NCI-H82 treated with DMSO at 0.1 percent for 48 hours (cell line): ENCODE results near the gene HSD17B12.

Experiments used
- DNase-seq: peaks from one replicate; lab custom pipeline; 2025; ENCODE audit not compliant: unreplicated experiment; lab: John Stamatoyannopoulos, UW

HSD17B12 gene

DNA sequence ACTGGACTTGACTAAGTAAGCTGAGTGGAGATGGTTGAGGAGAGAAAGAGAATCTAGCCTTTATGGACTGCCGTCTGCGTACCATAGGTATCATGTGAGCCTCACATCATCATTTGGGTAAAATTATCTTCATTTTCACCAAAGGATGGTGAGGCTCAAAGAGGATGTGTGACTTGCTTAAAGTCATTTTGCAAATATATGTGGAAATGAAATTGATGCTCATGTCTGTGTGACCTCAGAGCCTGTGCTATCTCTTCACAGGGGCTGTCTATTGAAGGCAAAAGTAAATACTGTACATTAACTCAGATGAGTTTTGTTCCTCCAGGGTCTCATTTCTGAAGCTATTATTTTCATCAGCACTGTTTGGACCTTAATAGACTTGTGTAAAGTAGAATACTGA, 116.8 kb downstream of the HSD17B12 start:
- no peak for DNase-seq

DNA sequence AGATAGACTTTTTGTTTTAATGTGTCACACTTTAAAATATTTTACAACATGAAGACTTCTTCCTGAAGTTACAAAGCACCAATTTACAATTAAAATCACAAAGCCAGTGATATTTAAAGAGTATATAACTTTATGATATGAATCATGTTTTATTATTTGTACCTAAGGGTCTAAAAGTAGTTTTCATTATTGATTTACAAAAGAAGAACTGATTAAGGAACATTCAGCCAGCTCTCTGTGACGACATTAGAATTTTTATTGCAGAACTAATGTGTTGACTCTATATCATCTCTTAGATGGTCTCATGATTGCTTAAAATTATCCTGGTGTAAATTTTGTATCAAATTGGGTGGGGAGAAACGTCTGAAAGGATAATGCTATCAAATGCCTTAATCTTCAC, 117.3 kb downstream of the HSD17B12 start:
- DNase-seq: no peak

DNA sequence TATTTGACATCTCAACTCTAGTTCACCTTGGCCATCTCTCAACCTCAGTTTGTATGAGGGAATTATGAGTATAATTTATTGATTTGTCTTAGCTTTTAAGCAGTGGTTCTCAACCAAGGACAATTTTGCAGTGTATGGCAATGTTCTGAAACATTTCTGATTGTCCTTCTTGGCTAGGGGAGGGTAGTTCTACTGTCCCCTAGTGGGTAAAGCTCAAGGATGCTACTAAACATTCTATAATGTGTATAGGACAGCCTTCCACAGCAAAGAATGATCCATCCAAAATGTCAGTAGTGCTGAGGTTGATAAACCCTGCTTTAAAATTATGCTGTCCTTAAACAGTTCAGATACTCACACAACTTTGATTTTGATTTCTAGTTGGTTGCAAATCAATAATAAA, 122.0 kb downstream of the HSD17B12 start:
- no peak for DNase-seq

DNA sequence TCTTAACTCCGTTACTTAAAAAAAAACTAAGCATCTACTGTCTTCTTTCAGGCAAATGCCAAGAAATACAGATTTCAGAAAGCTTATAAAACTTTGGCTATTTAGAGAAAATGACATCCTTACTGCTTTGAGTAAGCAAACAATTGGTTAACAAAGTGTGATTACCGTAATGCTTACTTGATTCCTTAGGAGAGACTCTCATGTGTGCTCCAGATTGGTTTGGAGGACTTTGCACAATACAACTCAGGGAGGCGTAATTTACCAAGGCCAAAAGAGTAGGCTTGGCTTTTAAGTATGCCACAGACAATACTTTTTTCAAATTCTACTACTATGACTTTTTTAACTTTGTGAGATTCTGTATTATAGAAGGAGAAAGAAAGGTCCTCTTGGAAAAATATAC, 123.2 kb downstream of the HSD17B12 start:
- no peak for DNase-seq

DNA sequence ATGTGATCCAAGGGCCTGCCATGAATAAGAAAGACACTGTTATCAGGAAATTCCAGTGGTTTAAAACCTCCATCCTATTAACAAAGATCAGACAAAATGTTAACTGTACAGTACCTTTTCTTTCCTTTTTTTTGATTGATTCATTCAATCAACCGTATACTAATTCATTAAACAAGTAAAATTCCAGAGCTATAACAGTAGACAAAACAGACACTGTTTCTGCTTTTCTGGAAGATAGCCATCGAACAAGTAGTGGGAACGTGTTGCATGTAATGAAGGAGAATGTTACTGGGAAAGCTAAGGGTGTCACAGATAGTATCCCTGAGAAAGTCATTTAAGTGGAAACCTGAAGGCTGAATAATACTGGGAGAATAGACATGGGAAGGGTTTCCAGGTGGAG, 126.4 kb downstream of the HSD17B12 start:
- no peak for DNase-seq

DNA sequence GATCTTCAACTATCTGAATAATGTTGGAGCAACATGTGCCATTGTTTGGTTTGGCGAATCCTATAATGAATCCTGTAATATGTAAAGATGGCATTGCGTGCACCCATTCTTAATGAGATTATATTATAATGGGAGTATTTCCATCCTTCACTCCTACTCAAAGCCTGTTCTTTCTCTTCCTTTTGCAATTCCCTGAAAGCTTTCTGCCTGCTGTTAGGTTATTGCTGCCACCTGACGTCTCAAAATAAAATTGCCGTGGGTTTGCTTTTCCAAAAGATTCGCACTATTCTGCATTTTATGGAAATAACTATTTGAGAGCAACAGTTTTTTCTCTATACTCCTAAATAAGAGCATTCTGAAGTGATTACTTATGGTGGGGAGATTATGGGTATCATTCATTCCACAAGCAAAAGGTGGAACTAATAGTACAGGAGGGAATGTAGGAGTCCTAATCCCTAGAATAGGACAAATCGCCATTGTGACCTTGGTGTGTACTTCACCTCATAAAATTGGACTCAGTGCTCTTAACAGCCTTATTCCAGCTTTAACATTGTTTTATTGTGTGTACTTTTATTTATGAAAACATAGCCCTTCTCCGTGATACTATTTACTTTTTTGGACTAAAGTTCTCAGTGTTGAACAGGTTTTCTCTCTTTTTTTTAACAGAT, 130.5 kb downstream of the HSD17B12 start:
- DNase-seq: no peak

DNA sequence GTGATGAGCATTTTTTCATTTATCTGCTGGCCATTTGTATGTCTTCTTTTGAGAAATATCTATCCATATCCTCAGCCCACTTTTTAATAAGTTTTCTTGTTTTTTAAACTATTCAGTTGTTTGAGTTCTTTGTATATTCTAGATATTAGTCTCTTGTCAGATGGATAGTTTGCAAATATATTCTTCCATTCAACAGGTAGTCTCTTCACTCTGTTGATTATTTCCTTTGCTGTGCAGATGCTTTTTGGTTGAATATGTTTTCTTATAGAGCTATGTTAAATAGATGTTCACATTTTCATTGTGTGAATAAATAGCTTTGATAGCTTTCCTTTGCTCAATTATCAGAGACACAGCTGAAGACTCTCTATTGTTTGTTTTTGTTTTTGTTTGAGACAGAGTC, 131.9 kb downstream of the HSD17B12 start:
- DNase-seq: no peak

DNA sequence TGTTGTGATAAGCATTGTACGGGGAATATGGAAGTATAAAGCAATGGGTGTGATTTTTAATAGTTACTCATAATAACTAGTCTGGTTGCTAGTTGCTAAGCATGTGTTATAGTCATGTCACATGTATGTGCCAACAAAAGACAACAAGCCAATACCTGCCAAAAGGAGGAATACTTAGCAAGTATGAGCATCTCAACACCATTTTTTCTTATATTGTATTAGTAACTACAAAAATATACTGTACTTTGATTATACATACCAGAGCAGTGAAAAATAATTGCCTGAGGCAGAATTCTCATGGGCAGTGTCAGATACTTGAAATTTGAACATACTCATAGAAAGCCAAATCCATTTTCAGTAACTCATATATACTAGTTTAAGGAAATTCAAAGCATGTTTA, 137.7 kb downstream of the HSD17B12 start:
- DNase-seq: no peak

DNA sequence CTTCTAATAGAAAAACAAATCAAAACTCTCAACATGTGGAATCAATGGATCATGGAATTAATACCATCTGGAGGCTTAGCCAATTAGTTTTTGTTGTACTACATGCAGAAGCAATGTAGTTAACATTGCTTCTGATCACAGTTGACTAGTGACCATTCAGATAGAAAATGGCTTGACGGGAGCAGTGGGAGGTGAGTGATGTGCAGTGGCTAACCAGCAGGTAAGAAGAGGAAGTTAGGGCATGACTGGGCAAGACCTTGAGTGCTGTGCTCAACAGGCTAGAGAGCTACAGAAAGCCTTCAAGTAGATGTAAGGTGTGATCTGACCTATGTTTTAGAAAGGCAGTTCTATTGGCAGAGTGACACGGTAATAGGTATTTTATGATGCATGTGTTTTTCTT, 139.4 kb downstream of the HSD17B12 start:
- DNase-seq: no peak

DNA sequence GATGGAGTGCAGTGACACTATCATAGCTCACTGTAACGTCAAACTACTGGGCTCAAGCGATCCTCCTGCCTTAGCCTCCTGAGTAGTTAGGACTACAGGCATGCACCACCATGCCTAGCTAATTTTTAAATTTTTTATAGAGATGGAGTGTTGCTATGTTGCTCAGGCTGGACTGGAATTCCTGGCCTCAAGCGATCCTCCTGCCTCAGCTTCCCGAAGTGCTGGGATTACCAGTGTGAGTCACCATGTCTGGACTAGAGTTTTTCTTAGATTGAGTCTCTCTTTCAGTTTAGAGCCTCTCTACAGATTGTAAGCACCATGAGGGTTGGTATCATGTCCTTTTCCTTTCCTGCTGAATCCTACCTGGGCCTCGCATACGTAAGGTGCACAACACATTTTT, 142.8 kb downstream of the HSD17B12 start:
- no peak for DNase-seq

DNA sequence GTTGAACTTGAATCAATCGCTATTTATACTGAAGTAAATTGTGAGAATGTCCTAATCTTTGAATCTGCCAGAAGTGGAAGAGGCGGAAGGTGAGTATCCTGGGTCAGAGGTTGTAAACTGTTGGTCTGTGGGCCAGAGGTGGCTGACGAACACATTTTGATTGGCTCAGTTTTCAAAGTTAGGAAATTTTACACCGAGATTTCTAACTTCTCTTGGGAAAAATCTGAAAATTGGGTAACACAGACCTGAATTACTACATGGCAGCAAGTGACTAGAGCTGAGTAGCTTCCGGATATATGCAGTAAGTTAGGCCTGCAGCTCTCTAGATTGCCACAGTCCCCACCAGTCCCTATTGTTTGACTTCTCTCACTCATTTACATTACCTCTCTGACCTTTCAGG, 143.3 kb downstream of the HSD17B12 start:
- DNase-seq: no peak

DNA sequence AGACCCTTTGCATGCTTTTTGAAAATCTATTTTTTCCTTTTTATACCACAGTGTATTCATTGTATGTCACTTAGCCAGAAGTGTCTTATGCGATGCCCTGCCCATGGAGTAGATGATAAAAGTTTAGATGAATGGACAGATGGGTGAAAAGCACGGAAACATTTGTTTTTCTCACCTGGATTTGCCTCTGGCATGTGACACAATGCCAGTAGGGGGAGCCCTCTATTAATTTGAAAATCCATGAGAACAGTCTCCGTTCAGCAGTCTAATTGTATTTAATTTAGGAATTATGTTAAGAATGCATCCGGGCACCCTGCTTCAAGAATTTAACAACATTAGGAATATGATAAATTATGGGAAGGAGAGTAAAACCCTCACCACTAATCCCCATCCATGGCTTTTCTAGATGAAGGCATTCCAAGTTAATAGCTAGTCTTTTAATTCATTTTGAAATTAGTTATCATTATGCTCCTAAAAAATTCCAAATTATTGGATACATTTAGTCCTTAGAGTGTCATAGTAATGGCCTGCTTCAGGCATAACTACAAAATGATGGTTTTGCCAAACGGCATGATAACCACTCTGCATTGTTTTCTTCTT, 144.8 kb downstream of the HSD17B12 start:
- DNase-seq: no peak

DNA sequence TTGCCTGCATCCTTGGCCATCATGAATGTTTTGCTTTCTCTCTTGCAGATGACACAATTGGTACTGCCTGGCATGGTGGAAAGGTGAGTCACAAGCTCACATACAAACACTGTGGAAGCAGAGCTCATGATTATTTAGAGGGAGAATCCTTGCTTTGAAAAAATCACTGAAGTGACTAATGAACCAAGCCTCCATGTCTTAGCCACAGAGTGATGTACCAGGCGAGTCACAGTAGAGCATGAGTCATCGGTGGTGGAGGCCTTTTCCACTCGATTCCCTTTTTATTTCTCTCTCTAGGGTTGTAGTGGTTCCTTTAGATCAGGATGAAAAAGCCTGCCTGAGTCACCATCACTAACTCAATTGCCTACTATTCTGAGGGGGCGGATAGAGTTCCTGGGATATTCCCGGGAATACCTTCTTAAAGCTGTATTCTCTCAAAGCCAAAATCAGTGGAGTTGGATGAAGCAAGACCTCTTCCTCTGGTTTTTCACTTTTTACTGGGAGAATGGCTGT, 150.4 kb downstream of the HSD17B12 start:
- DNase-seq: no peak

DNA sequence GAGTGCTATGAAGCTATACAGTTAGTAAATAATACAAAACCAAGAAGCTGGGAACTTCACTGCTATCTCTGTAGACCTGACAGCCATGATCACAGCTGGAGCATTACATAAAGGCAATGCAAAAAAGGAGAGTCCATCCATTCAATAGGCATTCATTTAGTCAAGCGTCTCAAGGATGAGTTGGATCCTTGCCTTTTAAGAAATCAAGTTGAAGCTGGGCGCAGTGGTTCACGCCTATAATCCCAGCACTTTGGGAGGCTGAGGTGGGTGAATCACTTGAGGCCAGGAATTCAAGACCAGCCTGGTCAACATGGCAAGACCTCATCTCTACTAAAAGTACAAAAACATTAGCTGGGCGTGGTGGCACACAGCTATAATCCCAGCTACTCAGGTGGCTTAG, 152.0 kb downstream of the HSD17B12 start:
- no peak for DNase-seq

DNA sequence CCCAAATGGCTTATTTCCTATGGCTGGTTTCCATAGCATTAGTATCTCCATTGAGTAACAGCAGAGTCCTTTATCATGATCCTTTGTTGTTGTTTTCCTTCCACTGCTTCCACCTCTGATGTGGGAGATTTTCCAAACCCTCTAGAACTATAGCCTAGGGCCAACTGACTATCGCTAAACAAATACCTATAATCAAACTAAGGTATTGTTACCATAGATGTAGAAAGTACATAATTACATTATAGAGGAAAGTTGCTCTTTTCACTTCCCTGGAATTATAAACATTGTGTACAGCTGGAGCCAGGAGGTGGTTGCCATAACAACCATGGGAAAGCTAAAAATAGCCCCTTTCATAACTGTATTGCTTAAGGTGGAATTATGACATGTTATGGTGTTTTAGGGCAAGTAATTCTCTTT, 153.1 kb downstream of the HSD17B12 start:
- DNase-seq: no peak

DNA sequence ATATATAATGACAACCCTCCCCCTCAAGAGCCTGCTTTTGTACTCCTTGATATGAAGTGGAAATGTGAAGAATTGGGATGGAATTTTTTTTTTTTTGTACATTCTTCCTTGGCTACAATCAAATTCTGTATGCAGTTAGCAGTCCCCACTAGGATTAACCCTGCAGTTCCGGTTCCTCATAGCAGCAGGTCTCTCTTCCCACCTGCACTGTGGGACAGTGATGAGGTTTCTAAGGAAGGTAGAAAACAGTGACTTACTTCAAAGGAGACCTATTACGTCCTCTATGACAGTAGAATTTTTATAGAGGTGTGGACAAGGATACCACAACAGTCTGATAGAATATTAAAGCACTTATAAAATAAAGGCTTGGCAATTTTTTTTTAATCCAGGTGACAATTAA, 153.7 kb downstream of the HSD17B12 start:
- no peak for DNase-seq

DNA sequence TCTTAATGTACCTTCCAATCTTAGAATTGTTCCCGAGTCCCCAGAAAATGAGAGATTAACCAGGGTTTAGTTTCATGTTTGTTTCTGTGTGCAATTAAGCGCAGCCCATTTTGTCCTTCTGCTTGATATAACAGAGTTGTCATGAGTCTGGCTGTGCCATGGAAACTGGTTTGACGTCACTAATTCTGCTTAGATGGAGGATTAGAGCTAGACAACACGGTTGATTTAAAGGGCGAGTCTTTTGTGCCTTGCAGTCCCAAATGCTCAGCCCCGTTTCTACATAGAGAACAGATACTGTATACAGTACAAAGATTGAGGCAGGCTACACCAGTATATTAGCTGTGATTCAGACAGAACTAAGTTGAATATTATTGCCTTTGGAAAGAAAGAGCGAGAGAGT, 154.6 kb downstream of the HSD17B12 start:
- DNase-seq: peak; percentile 77

DNA sequence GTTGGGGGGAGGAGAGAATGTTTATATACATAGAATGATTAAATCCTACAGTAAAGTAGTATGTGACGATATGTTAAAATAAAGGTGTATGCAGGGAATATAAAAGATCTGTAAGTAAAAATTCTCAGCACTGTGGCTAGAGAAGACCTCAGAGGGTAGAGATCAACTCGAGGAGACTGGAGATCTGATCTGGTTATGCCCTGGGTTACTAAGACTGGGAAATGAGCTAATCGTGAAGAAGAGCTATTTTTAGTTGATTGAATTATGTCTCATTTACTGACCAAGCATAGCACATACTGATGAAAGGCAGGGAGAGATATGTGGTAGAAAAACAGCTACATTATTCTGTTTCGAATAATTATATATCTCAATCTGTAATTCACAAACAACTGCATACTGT, 157.3 kb downstream of the HSD17B12 start:
- DNase-seq: no peak

DNA sequence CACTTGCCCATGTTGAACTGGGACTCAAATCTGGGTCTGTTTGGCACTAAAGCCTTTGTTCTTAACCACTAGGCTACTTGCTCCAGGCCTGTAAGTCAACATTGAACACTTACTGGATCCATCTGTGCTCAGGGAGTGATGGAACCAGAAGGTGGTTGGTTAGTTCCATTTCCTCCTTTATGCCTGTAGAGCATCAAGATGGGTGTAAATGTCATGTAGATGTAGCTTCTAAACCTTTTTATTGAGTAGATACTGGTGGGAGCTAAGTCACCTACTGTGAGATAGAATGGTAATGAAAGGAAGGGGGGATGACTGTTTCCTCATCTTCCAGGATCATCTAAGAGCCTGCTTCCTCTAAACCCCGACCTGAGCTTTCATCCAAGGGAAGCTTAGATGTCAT, 161.5 kb downstream of the HSD17B12 start:
- DNase-seq: no peak

DNA sequence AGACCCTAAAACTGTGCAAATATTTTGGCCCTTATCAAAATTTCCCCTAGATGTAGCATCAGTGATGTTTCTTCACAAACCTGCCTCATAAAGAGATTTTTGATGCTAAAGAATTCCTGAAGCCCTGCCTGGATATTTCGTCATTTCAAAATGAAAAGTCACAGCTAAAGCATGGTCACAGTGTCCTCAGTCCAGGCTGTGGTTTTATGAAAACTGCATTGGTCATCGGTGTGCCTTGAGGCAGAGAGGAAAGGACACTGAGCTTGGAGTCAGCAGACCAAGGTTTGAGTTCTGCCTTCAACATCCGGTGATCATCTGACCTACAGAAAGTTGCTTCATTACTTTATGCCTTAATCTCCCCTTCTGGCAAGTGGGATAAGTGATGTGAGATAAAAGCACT, 165.3 kb downstream of the HSD17B12 start:
- no peak for DNase-seq

DNA sequence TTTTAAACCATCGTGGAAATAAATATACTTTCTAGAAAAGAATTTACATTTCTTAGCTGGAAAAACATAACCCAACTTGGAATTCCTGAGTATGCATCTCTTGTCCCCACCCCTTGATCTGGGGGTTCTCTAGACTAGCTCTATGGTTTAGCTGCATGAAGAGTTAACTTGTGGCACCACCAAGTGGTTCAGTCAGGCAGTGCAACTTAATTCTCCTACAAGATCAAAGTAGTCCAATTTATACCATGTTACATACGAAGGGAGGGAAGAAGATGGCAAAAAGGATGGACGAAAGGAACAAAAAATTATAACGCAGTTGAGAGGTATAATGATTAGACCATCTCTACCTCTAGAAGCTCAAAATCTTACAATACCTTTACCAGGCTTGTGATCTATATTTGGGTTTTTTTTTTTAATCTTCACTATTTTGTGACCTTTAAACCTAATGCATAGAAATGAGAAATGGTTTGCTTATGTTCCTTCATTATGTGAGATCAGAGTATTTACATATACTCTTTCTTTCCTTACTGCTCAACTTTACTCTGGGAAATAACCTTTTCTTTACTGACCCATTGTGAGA, 171.6 kb downstream of the HSD17B12 start:
- DNase-seq: peak; percentile 2

DNA sequence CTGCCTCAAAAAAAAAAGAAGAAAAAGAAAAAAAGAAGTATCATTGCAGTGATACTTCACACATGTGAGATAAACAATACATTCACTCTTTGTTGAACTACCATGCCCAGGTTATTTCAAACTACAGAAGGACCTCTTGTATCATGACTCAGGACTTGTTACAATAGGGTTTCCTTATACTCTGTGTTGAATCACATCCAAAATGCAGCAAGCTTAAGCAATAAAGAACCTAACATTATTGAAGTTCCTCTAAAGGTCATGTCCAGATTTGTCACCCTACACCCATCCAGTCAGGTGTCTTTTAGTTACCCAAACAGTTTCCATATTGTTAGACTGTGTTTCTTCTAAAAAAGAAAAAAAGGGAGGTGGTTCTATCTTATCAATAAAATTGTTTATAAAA, 173.2 kb downstream of the HSD17B12 start:
- DNase-seq: no peak

DNA sequence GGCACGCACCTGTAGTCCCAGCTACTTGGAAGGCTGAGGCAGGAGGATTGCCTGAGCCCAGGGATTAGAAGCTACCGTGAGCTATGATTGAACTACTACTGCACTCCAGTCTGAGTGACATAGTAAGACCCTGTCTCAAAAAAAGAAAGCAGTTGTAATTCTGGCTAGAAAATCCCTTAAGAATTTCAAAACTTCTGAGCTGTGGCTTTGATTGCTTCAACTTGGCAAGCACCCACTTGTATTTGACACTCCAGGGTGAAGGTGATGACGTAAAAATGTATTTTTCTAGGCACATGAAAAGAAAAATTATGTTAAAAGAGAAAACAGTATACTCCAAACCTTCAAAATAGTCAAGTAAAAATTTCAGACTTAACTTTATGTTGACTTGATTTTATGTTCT, 176.5 kb downstream of the HSD17B12 start:
- DNase-seq: no peak
